GM10248 (cell line): Measurements from ENCODE around the gene CLDN20.
A peak's percentile ranks its signal among the peaks of the same experiment; 100 is the strongest.

Experiments
- CTCF ChIA-PET: fragments of 300-600 bp; sonication (Branson Sonifier 250); formaldehyde crosslinking; extraction: SDS; loops from one replicate; lab custom pipeline; 2021; ENCODE audit warnings: antibody characterized with exemption; lab: Yijun Ruan, JAX
- POLR2A ChIA-PET: fragments of 350-650 bp; sonication (Branson Sonifier 250); formaldehyde crosslinking; extraction: SDS; loops from one replicate; lab custom pipeline; 2020; ENCODE audit warnings: antibody characterized with exemption; lab: Yijun Ruan, JAX
- DNase-seq: peaks from one replicate; pipeline ENCODE4 v3.0.0; 2012; ENCODE audit errors: extremely low spot score
- CTCF ChIP-seq: IDR thresholded peaks from 2 replicates; pipeline ENCODE4 v1.5.1; 2012; ENCODE audit warnings: mild to moderate bottlenecking, low read depth; ENCODE audit errors: extremely low read depth, missing control alignments, control extremely low read depth

Gene CLDN20

GRCh38 chr6:155248008-155249001 lies 15.5 kb upstream of the CLDN20 start:
- DNase-seq, result peak; percentile 64
- peak; percentile 44 for TF ChIP-seq CTCF
- POLR2A ChIA-PET, result no interaction called here
- CTCF ChIA-PET, result interaction anchor here (0.7 to 5.7 kb wide), 25 partner anchors 9 to 572 kb away, joined by 3 to 71 read pairs (median 6); no protein-coding TSS in a partner anchor

GRCh38 chr6:155250701-155251381 lies 13.0 kb upstream of the CLDN20 start:
- ChIA-PET CTCF (interaction anchor here (0.7 to 4.6 kb wide), 16 partner anchors 8 to 575 kb away, joined by 3 to 25 read pairs (median 4); no protein-coding TSS in a partner anchor), POLR2A (no interaction called here)
- no peak for DNase-seq
- no peak for TF ChIP-seq CTCF

GRCh38 chr6:155252581-155252980 lies 11.2 kb upstream of the CLDN20 start:
- no peak for DNase-seq
- CTCF ChIA-PET, result interaction anchor here (0.9 to 4.6 kb wide), 7 partner anchors 12 to 323 kb away, joined by 3 to 25 read pairs (median 10); no protein-coding TSS in a partner anchor
- POLR2A ChIA-PET, result no interaction called here
- no peak for TF ChIP-seq CTCF

- ChIA-PET POLR2A (no interaction called here), CTCF (interaction anchor here (4.6 kb wide), 1 partner anchor 18 kb away, joined by 21 read pairs; no protein-coding TSS in a partner anchor)
- DNase-seq, result no peak
Observed at GRCh38 chr6:155253337-155253736, 10.5 kb upstream of the CLDN20 start.

GRCh38 chr6:155254139-155254538 lies 9.7 kb upstream of the CLDN20 start:
- ChIA-PET CTCF (interaction anchor here (1.0 kb wide), 1 partner anchor 13 kb away, joined by 3 read pairs; no protein-coding TSS in a partner anchor), POLR2A (no interaction called here)
- no peak for DNase-seq
- no peak for TF ChIP-seq CTCF

More at GRCh38 chr6:155253337-155253736, 10.5 kb upstream of the CLDN20 start:
- TF ChIP-seq CTCF, result no peak
